Stimulated activated CD4-positive, alpha-beta T cell treated with anti-CD3 and anti-CD28 coated beads, Interleukin-12 subunit alpha, Interleukin-12 subunit beta, amount 100 ng/mL, for 24 hours (primary cell): ENCODE results near the gene SYT2.

Experiments
- DNase-seq, 2 experiments: peaks; one replicate each; pipeline ENCODE4 v3.0.0-alpha.2; 2020; ENCODE audit warnings: low read depth in 2 of 2

Gene SYT2

DNA sequence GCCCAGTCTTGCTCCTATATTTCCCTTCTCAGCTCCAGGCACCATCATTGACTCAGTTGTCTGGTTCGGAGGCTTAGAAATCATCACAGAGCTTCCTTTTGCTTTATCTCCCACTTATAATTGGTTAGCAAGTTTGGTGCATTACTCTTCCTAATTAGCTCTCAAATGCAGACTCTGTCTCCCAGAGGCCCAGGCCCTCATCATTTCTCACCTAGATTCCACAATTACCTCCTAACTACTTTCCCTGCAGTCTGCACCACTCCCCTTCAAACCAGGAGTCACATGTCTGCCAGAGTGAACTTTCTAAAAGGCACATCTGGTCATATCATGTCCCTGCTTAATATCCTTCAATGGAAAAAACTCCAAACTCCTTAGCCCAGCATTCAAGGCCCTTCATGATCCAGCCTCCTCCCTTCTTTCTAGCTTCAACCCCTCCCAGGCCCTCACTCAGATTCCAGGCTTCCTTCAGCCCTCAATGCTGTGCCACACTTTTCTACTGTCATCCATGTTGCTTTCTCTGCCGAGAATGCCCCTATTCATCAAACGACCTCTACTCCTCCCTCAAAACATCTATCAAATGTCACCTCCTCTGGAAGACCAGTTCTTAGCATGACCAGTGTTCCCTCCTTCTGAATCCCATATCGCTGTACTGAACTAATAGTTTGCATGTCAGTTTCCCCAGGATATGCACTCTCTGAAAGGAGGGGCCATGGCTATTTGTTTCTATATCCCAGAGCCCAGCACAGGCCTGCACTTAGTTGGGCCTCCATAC is 30.7 kb downstream of the SYT2 start:
- no peak for DNase-seq

DNA sequence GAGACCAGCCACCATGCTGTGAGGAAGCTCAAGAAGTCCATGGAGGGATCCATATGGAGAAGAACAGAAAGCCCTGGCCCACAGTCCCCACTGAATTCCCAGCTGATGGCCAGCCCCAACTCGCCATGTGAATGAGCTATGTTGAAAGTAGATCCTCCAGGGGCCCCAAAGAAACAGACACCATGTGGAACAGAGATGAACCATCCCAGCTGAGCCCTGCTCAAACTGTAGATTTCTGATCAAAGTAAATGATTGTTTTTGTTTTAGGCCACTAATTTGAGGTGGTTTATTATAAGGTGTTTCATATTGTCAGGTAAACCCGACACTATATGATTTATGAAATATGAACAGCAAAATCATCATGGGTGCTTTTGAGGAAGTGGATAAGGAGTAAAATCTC is 32.8 kb downstream of the SYT2 start:
- no peak for DNase-seq

DNA sequence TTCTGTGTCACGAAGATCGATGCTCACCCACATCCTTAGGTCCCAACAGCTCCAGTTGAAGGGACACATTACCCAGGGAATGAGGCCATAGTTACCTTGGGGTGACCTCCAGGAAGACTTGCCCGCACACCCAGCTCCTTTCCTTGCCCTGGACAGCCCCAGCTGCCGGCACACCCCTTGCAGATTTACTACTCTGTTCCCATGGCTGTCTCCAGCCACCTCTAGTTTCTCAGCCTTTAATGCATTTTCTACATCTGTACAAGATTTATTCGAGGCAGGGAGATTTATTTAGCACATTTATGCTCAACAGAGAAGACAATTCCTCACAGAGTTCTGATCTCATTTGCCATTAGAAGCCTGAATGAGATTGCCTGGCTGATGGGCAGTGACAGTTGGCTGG is 36.7 kb downstream of the SYT2 start:
- no peak for DNase-seq

DNA sequence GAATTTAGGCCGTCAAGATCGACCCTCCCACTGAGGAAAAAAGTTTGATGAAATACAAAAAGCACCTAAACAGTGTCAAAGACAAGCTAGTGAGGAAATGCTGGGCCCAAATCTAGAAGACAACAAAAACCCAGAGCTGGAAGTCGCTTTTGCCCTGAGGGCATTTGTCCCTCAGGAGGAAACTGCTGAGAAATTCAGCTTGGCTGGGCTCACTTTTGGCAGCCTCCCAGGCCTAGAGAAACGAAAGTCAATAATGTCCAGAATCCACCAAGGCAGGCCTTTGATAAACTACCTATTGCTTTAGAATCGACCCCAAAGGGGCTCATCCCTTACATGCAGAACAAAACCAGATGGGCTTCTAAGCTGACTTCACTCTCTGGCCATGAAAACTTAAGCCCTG is 38.9 kb downstream of the SYT2 start:
- DNase-seq = no peak

DNA sequence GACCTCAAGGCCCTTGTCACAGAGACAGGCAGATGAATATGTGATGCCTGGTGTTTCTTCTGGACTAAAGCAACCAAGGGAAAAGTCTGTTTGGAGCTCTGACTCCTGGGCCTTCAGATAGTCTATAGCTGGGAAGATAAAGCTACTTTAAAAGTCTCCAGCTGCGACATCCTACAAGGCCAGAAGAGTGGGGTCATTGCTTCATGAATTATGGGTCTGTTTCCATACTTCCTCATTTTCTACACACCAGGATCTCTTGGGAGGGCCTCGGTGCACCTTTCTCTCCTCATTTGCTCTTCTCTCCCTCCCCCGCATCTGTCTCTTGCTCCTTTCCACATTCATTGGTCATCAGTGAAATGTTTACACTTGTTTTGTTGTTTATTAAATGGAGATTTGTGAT is 44.8 kb downstream of the SYT2 start:
- DNase-seq = no peak

DNA sequence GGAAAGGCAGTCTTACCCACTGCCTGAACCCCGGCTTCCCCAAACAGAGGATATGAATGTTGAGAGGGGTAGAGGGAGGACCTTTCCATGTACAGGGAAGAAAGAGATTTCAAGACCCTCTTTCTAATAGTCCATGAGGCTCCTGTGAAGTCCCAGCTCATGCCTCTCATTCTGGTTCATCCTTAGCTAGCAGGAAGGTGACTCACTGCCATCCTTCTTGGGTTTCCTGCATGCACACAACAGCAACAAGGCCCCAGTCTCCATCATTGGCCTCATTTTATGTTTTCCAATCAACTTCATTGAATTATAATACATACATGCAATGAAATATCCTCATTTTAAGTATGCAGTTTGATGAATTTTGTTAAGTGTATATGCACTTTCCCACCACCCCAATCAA is 46.2 kb downstream of the SYT2 start:
- DNase-seq = no peak

DNA sequence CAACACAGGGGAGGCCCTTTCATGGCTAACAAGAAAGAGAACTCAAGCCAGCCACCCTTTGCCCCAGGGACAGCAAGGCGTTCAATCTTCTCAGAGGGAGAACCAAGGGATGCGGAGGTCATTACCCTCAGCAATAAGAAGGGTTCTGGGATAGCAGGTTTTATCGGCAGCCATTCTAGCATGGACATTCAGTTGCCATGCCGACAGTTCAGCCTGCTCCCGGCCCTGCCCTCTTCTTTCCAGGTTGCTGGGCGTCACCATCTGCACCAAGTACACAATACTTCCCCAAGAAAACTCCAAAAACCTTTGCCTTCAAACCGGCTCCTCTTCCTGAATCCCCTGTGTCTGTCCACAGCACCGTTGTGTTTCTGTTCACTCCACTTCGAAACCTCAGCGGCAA is 47.1 kb downstream of the SYT2 start:
- DNase-seq = no peak

DNA sequence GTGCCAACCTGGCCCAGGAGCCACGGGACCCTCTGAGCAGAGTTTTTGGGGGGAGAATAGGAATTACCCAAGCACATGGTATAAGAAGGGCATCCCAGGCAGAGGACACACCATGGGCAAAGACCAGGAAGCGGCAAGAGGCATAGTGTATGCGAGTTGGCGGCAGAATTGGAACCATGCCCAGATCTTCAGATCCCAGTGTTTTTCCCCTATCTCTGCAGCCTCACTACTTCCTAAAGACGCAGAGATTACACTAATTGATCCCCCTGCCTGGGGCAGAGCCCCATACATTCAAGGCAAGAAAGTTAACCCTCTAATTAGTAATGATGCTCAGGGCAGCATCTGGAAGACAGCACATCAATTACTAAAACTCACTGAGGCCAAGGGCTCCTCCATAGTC is 48.2 kb downstream of the SYT2 start:
- no peak for DNase-seq

DNA sequence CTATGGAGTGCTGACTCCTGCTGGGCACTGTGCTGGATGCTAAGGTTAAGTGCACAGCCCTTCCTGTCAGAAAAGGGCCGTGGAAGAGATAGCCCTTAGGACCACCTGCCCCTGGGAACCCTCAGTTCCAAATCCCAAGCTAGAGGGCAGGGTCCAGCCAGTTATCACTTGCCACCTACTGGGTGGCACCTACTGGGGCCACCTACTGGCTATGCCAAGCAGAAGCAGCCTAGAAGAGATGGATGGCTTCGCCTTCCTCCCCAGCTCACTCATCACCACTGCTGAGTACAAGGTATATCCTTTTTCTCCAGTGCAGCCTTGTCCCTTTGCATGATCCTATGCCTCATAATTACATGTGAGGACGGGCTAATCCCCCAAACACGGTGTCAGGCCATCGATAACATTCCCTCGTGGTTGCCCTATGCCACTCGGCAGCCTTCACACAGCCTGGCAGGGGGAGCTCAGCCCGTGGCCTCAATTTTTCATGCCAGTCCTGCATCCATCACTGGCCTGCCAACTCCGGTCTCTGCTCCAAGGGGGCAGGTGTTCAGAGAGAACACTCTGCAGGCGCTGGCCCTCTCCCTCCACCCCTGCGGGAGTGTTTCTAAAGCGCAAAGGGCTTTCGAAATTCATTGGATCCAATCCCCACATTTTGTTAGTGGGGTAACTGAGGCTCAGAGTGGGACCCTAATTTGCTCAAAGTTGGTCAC is 49.0 kb downstream of the SYT2 start:
- DNase-seq = no peak

DNA sequence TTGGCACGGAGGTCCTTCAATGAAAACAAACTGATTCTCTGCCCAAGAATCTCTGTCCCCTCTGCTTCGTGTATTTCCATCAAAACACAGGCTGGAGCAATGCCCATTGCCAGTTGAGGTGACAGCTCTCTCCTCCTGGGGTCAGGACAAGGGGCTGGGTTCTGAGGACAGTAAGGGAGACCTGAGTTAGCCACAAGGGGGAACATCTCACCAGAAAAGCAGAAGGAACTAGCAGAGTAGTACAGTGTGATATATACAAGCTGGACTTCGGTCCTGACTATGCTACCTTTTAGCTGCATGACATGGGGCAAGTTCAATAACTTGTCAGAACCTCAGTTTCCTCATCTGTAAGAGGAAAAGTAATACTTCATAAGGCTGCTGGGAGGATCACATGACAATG is 50.3 kb downstream of the SYT2 start:
- DNase-seq = no peak

DNA sequence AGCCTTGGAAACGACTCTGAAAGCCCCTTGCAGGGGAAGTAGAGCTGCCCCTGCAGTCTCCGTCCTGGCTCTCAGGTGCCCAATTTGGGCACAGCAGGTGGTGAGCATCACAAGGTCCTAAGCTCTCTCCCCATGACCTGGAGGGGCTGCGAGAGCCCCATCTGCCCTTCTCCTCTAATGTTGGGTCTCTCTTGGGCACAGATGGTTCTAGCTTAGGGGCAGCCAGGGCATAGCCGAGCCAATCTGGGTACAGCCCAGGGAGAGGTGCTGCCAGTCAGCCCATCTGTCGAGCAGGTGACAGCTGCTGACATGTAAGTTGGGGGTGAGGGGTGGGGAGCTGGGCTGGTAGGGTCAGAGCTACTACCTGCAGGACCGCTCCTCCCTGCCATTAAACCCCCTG is 50.7 kb downstream of the SYT2 start:
- no peak for DNase-seq

DNA sequence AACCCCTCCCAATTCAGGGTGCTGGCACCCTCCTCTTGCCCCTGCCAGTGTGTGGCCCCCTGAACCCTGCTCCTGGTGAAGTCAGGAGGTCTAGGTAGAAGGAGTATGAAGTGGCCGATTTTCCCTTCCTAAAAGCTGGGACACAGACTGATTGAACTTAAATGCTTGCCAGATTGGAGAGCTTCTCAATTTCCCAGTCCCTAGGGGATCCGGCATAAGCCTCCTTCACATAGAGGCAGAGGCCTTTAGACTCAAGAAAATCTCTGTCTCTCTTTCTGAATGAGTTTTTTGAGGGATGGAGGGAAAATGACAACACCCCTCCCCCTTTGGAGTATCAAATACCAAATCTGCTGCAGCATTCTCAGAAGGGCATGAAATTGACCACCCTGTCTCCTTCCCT is 51.5 kb downstream of the SYT2 start:
- no peak for DNase-seq

DNA sequence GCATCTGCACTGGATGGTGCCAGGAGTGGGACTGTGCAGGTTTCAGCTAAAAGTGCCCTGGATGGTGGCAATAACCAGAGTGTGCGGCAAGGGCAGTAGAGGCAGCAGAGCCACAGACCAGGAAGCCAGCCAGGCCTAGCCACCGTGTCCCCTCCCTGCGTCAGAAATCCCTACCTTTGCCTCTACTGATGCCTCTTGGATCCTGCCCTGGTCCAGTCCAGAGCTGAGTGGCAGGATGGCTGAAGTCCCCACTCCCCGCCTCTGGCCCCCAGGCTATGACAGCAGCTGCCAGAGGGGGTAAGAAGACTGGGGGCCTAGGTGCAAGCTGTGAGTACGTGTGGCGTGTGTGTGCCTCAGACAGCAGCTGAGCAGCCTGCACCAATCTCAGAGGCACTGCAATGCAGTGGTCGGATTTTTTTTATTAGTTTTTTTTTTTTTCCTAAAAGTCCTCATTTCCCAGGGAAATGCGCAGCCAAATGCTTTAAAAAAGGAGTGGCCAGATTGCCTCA is 51.9 kb downstream of the SYT2 start:
- no peak for DNase-seq

DNA sequence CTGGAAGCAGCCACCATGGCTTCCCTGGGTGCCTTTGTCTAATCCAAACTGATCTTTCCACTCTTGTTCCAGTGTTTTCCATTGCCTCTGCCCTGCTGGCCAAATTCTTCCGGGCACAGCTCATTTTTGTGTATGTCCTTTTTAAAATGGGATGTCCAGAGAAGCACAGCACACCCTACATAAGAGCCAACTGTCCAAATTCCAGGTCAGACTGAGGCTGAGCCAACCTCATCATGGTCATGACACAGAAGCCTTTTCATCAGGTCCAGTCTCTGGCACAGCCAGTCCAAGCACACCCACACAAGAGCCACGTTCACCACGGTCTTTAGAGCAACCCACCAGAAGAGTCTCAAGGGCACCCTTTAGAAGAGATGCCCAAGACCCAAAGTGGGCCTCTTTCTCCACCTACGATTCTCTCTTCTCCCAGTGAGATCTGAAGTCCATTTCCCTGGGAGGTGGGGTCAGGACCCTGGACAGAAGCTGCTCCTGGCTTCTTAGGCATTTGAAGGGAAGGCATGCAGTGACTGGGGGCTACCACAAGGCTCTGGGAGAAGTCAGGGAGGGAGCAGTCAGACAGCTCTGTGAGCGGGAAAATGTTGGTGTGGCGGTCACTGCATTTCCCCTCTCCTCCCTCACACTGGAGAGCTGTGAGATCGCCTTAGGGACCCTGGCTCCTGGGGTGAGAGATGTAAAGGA is 53.2 kb downstream of the SYT2 start:
- no peak for DNase-seq

DNA sequence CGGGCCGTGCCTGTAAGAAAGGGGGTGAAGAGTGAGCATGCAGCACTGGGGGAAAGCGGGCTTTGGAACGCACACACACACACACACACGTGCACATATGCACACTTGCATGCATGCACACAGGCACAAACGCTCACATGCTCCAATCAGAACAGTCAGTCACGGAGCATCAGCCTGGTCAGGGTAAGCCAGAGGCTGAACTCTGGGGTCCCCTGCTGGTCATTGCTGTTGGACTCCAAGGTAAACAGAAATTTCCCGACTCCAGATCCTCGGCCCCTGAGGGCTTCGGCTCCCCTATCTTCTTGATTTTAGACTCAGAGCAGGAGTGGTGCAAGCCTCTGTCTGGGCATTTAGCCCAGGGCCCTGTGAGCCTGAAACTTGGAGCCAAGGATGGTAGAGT is 54.2 kb downstream of the SYT2 start:
- DNase-seq = no peak

DNA sequence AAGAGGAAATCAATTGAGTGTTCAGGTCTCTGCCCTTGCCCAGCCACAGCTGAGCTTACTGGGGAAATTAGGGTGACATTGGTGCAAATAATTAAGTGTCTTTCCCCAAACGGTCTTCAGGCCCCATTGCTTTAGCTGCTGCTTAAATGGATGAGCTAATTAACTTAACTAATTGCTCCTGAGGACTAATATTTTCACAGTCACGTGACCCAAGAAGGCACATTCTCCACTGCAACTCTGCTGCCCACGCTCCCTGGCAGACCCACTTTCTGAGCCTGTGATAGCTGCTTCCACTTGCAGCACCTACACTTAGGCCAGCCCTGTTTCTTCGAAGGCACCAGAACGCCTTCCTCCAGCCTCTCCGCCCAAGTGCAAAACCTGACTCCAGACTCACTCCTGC is 56.2 kb downstream of the SYT2 start:
- DNase-seq = no peak

DNA sequence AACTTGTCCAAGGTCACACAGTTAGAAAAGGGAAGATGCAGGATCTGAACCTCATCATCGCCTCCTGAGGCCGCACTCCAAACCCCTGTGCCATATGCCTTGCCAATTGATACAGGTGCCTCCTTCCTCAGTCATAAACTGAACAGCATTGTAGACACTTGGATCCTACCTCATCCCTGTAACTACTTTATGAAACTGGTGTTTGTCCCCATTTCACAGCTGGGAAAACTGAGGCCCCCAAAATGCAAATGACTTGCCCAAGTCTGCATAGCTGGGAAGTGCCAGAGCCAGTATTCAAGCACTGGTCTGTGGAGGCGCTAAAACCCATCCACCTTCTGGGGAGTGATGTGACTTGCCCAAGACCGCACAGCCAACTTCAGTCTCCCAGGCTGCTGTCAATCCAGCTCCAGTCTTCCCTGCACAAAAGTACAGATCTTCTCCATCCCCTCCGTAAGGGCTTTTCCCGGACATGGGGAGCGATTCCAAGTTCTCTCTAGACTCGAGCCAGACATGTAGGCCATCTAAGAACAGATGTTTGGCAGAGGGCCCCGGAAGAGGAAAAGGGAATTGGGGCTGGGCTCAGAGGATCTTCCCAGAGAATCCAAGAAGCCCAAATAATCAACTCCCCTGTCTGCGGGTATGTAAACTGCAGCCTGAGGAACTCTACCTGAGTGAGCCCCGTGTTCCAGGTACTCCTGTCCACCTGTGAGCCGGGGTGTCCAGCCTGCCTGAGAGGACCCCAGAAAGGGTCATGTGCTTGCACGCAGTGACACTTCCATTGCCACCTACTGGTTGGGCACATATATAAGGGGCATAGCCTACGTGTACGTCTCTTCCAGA is 60.5 kb downstream of the SYT2 start:
- no peak for DNase-seq

DNA sequence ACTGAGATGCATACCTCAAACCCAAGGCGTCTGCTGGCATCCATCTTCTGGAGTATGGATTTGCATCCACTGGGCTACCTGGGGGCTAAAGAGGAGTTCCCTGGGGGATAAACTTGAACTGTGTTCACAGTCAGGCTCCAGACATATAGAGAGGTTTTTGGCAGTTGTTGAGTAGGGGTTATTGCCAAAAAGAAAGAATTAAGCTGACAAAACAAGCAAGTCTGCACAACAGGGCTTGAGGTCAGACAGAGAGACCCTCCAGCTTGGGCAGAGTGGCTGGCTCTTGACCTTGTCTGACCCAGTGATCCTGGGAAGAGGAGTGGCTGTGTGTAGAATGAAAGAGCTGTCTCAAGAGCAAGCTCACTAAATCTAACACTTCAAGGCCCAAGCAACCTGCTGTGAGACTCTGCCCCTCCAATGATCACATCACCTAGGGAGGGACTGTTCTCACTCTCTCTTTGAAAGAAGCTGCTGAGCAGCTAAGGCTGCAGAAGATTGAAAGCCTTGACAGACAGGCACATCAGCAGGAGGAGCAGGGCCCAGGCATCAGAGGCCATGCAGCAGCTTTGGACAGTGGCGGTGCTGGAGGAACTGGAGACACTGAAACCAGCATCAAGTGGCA is 61.5 kb downstream of the SYT2 start:
- no peak for DNase-seq

DNA sequence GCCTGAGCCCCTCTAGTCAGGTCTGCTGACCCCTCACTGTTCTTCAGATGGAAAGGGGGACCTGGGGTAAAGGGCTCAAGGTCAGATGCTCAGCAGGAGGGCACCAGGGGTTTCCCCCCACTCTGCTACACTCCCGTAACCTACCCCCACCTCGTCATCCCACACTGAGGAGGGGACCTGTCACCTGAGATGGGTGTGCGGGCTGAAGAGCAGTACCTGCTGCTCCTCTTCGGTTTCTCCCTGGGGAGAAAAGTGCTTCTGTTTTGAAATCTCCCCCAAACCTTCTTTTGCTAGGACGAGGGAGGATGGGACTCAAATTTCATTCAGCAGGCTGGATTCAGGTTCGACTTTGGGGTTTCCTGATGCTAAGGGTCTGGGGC is 65.2 kb downstream of the SYT2 start:
- DNase-seq = no peak

DNA sequence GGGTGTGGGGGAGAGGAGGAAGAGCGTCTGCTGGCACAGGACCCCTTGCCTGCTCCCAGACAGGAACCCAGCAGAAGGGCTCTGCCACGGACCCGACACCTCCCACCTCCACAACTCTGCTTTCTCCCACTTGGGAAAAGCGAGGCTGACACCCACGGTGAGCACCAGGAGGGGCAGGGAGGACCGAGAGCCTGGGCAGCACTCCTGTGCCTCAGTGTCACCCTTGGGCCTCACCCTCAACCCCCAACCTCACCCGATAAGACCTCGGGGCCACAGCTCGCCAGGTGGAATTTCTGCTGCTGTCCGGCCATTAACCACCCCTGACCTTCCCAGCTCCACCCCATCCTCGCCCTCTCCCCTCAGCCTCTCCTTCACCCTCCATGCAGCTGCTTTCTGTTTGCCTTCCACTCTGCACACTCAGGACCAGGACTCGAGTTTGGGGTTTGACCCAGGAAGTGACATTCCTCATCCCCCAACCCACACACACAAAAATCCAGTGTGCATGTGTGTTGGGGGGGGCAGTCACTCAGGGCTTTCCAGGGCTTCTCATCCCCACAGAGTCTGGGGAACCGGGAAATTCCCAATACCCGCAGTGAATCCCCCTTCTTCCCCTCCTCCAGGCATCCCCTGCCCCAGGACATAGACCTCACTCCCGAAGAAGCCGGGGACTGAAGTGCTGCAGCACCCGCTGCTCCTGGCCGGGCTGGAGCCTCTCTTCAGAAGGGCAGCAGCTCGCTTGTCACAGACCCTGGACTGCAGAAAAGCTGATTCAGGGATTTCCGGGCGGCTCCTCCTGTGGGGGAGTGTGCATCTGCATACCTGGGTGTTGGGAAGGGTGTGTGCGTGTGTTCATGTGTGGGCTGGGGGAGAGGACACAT is 65.8 kb downstream of the SYT2 start:
- no peak for DNase-seq
